HuH-7 (cell line): Measurements from ENCODE around the gene PLXDC2.
"Not testable (repeated sequence)": the region's sequence is repeated elsewhere in the genome, so short reads cannot be mapped to it uniquely, and the experiment has no call there.

ENCODE experiments used
- DNase-seq: peaks from one replicate; pipeline ENCODE4 v3.0.0; 2011; ENCODE audit warnings: low spot score

Gene PLXDC2

DNA sequence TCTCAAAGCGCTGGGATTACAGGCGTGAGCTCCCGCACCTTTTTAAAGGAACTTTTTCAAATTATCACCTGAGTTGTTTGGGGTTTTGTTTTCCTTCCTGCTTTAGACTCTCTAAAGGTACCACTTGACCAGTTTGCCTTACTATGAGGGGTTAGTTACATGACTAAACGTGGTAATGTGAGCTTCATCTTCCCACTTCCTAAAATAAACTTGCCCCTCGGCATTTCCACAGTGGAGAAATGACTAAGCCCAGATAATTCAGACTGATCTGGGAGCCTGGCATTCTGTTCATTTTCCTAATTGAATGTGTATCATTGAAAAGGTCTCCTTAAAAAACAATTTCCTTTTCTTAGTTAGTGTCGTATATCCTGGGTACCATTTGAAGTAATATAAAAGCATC is 163.4 kb downstream of the PLXDC2 start:
- DNase-seq = no peak

GRCh38 chr10:19983880-19984565 is 167.8 kb downstream of the PLXDC2 start:
- DNase-seq = no peak

GRCh38 chr10:19985745-19986144 is 169.5 kb downstream of the PLXDC2 start:
- DNase-seq = no peak

GRCh38 chr10:19986591-19986990 is 170.4 kb downstream of the PLXDC2 start:
- no peak for DNase-seq

DNA sequence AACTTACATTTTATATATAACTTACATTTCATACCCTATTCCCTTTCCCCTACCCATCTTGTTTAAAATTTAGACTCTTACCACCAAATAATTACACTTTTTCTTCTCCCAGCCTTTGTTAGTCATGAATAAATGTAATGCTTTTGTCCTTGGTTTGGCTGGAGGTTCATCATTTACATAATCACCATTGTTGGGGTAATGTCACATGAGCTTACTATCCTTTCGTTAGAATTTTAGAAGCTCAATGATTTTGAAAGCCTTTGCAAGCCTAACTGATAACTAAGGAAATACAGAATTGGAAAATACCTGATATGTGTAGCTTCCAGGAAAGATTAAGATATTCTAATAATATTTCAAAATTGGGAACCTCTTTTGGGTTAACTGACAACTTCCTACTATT is 171.7 kb downstream of the PLXDC2 start:
- DNase-seq = no peak

DNA sequence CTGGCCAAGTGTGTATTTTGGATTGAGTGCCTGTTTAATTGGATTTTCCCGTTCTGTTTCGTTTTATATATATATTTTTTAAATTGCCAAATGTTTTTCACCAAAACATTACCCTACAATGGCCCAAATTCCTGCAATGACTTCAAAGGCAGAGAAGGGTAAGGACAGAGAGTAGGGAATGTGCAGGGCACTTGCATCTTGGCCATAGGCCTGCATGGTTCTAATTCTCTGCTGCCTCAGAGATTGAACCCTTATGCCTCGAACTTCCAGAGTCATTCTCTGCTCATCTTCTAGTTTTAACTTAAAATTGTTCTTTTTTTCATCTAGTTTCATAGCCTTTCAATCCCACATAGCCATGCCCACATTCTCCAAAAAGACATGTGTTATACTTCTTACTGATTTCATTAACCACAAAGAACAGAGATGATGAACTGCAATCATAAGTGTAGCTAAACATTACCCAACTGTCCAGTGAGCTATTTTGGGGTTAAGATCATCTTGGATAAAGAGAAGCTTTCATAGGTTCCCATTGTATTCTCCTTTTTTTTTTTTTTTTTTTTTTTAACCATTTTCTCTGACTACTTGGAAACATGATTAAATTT is 177.6 kb downstream of the PLXDC2 start:
- DNase-seq = no peak

- DNase-seq = no peak
These were observed 182.2 kb downstream of the PLXDC2 start for GRCh38 chr10:19998482-19998881.

GRCh38 chr10:19999431-19999830 is 183.2 kb downstream of the PLXDC2 start:
- DNase-seq = no peak

GRCh38 chr10:20002026-20002425 is 185.8 kb downstream of the PLXDC2 start:
- not testable (repeated sequence) for DNase-seq

GRCh38 chr10:20002657-20003056 is 186.4 kb downstream of the PLXDC2 start:
- no peak for DNase-seq

- DNase-seq = no peak
These were observed 187.9 kb downstream of the PLXDC2 start for GRCh38 chr10:20004087-20004523.

DNA sequence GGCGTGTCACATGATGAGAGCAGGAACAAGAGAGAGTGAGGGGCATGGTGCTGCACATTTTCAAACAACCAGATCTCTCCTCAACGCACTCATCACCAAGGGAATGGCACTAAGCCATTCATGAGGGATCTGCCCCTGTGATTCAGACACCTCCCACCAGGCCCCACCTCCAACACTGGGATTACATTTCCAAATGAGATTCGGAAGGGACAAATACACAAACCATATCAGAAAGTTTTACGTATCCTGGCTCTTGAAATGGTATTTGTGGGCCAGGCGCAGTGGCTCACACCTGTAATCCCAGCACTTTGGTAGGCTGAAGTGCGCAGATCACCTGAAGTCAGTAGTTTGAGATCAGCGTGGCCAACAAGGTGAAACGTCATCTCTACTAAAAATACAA is 189.4 kb downstream of the PLXDC2 start:
- no peak for DNase-seq

GRCh38 chr10:20006169-20006870 is 190.1 kb downstream of the PLXDC2 start:
- no peak for DNase-seq

DNA sequence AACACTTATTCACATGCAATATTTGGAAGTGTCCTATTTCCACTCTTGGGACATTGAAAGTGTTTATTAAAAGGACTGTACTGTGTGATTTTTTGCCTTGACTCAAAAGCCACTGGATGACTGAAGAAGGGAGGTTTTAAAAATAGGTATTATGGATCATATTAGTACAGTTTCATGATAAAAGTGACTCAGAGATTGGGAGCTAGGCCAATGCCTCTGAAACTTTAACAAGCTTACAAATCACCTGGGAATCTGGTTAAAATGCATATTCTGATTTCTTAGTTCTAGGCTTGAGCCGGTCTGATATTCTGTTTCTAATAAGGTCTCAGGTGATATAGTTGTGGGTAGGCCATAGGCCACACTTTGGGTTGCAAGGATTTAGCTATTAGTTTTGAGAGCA is 191.2 kb downstream of the PLXDC2 start:
- no peak for DNase-seq

- DNase-seq = no peak
These were observed 197.9 kb downstream of the PLXDC2 start for GRCh38 chr10:20013991-20014750.

DNA sequence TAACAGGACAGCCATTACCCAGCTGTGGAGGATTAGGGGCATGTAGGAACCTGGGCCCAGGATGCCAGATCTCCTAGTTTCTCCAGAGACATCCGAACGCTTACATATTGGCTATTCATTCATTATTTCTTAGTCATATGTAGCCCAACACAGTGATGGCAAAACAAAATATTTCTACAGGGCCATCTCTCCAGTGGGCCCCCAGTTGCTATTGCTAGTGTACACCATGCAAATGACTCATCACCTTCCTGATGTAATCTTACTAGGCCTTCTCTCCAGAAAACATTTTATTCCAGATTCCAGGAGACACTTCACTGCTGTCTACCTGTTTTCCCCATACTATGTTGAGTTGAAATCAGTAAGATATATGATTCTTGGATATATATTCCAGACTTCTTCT is 201.7 kb downstream of the PLXDC2 start:
- DNase-seq = no peak

- DNase-seq = no peak
These were observed 204.4 kb downstream of the PLXDC2 start for GRCh38 chr10:20020677-20021076.

GRCh38 chr10:20029523-20029922 is 213.3 kb downstream of the PLXDC2 start:
- DNase-seq = no peak

GRCh38 chr10:20033476-20033875 is 217.2 kb downstream of the PLXDC2 start:
- DNase-seq = no peak

GRCh38 chr10:20034732-20035131 is 218.5 kb downstream of the PLXDC2 start:
- no peak for DNase-seq

DNA sequence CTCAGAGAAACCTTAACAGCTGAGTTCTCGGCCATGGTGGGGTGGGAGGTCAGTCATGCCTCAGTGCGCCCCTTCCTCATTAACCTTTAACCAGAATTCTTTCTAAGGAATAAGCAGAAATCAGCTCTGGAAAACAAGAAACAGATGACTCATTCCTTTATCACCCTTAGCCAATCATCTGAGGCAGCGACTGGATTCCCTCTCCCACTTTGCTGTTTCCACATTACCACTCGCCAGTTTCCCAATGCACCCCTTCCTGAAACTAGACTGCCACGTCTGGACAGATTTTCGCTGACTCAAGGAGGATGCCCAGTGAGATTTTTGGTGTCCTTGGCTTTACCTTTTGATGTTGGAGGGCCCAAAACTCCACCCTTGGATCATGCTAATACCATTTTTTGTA is 223.8 kb downstream of the PLXDC2 start:
- DNase-seq = no peak

- no peak for DNase-seq
These were observed 225.7 kb downstream of the PLXDC2 start for GRCh38 chr10:20041931-20042330.

DNA sequence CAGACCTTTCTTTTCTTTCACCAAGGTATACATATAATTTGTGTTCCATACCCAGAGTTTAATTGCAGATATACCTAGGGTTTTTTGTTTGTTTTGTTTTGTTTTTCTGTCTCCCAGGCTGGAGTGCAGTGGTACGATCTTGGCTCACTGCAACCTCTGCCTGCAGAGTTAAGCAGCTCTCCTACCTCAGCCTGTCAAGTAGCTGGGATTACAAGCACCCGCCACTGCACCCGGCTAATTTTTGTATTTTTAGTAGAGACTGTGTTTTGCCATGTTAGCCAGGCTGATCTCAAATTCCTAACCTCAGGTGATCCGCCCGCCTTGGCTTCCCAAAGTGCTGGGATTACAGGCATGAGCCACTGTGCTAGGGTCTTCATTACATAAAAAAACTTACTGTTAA is 228.9 kb downstream of the PLXDC2 start:
- not testable (repeated sequence) for DNase-seq
